Daoy (cell line): ENCODE data around the gene FAM168B. TPM values are rescaled to one million over a fixed set of nuclear protein-coding genes. Genes with fewer than 3 reads are reported as not detected.
"Not testable (repeated sequence)": the region's sequence is repeated elsewhere in the genome, so short reads cannot be mapped to it uniquely, and the experiment has no call there.

Experiments used
- DNase-seq: peaks from one replicate; pipeline ENCODE4 v3.0.0-alpha.2; 2015; ENCODE audit warnings: low read depth
- total RNA-seq: library from RNA; depleted of rRNA; stranded (reverse); fragments of >200 nt; shearing (Covaris generic); gene quantifications from 2 replicates; pipeline ENCODE4 v1.2.3, GENCODE V29; 2014; rRNA removed

Gene FAM168B, protein sequence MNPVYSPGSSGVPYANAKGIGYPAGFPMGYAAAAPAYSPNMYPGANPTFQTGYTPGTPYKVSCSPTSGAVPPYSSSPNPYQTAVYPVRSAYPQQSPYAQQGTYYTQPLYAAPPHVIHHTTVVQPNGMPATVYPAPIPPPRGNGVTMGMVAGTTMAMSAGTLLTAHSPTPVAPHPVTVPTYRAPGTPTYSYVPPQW
- total RNA-seq = 82.9 and 101 TPM in 2 replicates

DNA sequence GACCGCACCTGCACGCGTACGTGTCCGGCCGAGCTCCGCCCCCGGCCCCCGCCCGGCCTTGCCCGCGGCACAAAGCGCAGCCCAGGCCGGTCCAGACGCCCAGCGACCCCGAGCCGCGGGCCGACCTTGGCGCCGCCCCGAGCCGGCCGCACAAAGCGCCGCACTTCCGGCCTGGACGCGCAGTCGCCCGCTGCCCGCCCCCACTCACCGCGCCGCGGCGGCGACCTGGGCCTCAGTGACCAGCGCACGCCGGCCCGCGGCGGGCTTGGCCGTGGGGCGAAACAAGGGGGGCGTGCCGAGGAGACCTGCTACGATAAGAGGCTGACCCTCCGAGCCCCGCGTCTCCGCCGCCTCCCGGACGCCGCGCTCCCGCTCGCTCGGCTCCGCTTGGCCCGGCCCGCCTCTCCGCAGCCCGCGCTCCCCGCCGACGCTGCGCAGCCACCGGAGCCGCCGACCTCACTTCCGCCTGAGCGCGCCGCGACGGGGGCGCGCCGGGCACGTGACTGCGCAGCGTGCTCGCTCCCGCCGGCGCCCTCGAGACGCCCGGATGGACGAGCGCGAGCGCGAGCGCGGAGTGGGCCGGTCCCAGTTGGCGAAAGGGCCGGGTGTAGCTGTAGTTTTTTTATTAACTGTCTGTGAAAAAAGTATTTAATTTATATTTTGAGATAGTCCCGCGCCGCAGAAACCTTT lies at the start of gene FAM168B:
TSS of gene FAM168B (minus strand) at position 455 of the 690 bp plus-strand sequence. CDS start 10,814 bp downstream, outside the sequence.
- peak; percentile 95 for DNase-seq

DNA sequence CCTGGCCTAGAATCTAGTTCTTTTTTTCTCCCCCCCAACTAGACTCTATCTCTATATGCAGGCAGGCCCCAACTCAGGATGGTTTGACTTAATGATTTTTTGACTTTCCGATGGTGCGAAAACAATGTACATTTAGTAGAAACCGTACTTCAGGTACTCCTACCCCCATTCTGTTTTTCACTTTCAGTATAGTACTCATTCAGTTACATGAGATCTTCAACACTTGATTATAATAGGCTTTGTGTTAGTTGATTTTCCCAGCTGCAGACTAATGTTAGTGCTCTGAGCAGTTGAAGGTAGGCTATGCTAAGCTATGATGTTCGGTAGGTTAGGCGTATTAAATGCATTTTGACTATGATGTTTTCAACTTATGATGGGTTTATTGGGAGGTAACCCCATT lies 49.6 kb upstream of the FAM168B start:
- no peak for DNase-seq

DNA sequence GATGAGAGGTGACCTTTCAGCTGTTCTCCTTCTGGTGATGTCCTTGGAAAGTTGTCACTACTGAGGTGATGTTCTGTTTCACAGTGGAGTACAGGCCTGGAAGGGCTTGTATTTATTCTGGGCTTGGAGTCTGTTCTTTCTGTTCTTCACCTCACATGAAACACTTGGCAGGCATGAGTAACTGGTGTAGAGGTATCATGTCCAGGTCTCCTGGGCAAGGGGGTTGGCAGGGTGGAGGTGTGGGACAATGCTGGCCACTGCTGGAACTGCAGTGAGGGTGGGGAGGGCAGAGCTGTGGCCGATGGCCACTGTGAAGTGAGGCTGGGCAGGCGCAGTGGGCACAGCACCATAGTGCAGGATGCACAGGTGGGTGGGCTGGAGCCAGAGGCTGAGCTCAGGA lies 47.3 kb upstream of the FAM168B start:
- DNase-seq = no peak

DNA sequence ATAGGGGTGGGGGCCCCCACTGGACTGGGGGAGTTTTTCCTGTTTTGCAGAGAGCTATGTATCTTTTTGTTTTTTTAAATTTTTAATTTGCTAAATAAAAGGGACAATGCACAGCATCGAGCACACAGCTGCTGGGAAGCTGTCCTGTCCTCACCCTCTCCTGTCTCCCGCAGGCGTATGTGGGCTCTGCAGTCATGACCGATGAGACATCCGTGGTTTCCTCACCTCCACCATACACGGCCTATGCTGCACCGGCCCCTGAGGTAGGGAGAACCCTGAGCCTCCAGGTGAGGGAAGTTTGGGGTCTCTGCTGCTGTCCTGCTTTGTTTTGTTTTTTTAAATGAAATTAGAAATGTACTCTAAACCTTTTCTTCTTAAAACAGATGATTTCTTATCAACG lies 39.5 kb upstream of the FAM168B start:
- DNase-seq = no peak

DNA sequence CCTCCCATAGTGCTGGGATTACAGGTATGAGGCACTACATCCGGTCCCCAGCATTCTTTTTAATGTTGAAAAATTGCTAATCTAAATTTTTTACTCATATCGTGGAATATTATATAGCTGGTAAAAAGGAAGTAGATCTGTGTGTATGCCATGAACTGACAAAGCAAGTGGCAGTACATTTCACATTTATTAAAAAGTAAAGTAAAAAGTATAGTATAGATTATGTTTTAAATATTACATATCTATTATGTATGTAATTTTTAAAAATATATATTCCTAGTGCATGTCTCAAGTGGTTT lies 37.0 kb upstream of the FAM168B start:
- no peak for DNase-seq

DNA sequence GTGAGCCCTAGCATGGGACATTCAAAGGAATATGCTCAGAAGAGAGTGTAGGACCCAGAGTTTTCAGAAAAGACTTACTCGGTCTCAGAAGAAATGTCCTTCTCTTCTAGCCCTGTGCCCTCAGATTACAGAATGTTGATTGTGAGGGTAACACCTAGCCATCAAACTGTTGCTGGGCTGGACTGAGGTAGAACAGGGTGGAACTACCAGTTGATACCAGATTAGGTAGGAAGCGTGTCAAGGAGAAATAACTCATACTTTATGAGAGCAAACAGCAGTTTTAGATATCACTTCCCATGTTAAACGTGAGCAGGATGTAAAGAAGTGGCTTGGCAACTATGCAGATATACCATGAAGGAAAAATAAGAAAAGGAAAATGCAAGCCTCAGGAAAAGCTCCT lies 34.7 kb upstream of the FAM168B start:
- DNase-seq = no peak

DNA sequence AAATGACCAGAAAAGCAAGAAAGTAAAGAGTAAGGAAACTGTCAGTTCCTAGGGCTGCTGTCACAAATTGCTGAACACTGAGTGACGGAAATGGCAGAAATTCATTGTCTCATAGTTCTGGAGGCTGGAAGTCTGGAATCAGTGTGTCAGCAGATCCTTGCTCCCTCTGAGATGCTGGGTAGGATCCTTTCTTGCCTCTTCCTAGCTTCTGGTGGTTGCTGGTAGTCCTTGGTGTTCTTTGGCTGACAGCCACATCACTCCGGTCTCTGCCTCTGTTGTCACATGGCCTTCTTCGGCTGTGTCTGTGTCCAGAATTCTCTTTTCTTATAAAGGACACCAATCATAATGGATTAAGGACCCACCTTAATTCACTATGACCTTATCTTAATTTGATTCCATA lies 33.8 kb upstream of the FAM168B start:
- DNase-seq = no peak

DNA sequence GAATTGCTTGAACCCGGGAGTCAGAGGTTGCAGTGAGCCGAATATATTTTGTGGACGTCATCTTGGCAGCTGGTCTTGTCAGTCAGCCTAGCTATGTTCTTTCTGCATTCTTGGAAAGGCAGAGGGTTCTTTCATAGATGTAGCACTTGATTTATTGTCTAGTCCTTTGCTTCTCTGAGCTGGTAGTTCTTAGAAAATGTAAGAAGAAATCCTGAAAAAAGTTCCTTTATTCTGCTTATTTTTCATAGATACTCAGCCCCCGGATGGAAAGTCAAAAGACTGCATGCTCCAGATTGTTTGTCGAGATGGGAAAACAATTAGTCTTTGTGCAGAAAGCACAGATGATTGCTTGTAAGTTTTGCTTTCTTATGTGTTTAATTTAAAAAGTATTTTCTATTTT lies 33.2 kb upstream of the FAM168B start:
- DNase-seq = no peak

DNA sequence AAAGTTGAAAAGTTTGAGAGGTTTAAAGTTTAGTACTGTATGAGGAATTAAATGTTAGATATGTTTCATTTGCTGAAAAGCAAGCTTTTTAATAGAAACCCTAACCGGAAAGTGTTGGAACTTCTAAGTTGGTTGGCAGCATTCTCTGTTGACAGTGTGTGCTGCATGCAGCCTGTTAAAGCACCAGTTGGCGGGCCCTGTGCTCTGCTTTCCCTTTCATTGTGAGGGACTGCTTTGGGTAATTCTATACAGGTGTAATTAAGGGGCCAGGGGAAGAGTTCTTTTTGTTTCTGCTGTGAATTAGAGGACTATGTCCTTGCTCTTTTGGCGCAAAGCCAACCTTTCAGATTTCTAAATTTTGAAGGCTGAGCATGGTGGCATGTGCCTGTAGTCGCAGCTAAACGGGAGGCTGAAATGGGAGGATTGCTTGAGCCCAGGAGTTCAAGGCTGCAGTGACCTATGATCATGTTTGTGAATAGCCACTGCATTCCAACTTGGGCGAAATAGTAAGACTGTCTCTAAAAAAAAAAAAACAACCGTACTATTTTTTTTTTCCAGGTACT lies 32.0 kb upstream of the FAM168B start:
- no peak for DNase-seq

DNA sequence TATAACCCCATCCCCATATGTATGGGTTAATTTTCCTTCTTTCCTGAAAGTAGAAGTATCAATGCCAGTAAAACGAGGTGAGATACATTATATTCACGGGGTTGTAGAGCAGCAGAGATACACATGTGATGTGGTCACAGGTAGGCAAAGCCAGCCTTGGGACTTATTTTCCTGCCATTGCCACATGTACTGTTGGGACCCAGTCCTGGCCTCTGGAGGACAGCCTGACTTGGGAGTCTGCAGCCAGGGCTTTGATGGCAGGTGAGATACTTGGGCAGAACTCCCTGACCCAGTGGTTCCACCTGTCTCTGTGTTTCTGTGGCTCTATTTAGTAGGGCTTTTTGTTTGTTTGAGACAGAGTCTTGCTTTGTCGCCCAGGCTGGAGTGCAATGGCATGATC lies 29.9 kb upstream of the FAM168B start:
- DNase-seq = no peak

DNA sequence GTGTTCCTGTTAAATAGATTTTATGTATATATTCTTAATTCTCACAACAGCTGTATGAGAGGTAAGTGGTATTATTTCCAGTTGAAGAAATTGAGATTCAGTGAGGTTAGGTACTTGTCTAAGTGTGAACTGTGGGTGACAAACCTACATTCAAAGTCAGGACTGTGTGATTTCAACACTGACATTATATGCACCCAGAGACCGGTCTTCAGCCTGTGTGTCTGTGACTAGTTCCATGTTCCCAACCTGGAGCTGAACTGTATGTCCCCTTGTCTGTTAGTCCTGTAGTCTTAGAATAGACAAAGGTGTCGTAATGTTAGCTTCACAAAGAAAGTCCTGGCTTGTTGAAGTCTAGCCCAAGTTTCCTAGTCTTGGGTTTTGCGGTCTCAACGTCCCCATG lies 29.2 kb upstream of the FAM168B start:
- no peak for DNase-seq

DNA sequence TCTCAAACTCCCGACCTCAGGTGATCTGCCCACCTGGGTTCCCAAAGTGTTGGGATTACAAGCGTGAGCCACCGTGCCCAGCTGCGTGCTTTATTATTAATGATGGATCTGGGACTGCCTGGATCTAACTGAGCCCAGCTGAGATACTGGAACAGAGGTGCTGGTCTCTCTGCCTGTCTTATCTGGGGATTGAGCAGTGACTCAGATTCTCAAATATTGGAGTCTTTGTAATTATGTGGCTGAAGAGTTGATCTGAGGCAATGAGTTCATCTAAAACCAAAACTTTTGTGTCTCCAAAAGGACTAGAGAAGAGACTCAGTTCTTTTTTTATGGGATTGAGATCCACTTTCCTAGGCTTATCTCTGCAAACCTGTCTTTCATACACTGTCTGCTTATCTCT lies 28.2 kb upstream of the FAM168B start:
- peak; percentile 3 for DNase-seq

DNA sequence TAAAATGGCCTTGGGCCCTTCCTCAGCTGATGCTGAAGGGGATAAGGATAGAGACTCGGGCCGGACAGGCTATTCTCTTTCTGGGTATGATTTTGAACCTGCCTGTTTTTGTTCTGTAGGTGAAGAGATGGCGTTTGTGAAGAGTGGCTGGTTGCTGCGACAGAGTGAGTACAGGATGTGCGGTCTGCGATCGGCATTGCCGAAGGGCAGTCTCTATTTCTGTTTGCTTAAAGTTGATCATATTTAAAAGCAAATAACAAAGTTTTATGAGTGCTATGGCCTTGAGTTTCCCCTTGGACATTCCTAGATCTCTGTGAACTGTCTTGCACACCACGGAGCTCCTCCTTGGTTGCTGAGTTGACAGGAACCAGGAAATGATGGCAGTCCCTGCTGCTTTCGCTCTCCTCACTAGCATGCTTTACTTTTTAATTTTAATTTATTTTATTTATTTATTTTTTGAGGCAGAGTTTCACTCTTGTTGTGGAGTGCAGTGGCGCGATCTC lies 27.6 kb upstream of the FAM168B start:
- DNase-seq = no peak

DNA sequence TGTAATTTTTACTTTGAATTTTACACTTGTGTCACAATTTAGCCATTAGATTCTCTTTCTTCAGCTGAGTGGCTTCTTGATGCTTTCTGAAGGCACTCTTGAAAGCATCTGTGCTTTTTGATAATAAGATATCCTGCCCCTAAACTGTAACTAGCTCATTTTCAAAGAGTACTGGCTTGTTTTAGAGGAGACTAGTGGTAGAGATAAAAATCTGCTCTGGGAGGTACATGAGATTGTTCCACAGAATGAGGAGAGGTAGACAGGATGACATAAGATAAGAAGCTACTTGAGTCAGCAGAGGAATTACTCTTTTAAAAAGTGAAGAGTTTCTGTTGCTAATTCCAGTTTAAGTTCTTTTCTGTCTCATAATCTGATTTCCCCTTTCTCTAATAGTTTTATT lies 22.5 kb upstream of the FAM168B start:
- DNase-seq = no peak

DNA sequence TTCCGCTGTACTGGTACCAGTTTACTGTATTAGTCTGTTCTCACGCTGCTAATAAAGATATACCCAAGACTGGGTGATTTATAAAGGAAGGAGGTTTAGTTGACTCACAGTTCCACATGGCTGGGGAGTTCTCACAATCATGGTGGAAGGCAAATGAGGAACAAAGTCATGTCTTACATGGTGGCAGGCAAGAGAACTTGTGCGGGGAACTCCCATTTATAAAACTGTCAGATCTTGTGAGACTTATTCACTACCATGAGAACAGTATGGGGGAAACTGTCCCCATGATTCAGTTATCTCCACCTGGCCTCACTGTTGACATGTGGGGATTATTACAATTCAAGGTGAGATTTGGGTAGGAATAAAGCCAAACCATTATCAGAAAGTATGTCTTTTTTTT lies 21.7 kb upstream of the FAM168B start:
- not testable (repeated sequence) for DNase-seq

DNA sequence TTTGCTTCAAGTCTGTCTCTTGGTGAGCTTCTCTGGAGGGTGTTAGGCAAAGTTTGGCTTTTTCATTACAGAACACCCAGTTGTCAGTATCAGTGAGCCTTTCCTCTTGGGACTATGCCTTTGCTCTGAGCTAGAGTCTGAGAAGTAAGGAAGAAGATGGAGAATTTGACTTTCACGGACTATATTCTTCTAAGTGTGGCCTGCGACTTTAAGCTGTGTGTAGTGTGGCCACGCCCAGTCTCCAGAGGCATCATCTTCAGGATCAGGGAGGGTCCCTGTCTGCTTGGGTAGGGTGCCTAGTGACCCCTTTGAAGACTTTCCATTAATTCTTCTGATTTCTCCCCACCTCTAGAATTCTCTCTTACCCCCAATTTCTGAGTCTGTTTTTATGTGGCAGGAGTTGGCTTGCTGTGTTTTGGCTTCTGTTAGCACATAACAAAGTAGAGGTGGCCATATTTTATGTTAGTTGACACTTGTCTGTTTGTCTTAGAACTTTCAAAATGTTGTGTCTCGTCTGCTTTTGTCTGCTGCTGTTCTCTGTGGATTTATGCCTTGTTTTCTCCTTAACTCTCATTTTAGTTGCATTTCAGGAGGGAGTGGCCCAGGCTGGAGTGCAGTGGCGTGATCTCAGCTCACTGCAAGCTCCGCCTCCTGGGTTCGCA lies 20.4 kb upstream of the FAM168B start:
- no peak for DNase-seq

DNA sequence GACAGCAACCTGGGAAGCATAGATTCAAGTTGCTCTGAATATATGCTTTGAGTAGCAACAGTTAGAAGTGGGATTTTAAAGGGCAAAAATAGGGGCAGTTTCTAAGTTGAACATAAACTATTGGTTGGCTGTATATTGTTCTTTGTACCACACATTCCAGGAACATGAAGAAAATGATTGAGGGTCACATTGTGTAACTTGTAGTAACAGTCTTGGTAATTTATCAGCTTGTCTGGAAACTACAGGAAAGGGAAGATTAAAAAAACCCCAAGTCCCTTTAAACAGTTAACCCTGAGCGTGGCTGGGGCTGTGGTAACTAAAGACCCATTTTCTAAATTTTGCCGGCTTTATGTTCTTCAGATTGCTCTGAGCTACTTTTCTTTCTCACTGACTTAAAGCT lies 19.3 kb upstream of the FAM168B start:
- no peak for DNase-seq

DNA sequence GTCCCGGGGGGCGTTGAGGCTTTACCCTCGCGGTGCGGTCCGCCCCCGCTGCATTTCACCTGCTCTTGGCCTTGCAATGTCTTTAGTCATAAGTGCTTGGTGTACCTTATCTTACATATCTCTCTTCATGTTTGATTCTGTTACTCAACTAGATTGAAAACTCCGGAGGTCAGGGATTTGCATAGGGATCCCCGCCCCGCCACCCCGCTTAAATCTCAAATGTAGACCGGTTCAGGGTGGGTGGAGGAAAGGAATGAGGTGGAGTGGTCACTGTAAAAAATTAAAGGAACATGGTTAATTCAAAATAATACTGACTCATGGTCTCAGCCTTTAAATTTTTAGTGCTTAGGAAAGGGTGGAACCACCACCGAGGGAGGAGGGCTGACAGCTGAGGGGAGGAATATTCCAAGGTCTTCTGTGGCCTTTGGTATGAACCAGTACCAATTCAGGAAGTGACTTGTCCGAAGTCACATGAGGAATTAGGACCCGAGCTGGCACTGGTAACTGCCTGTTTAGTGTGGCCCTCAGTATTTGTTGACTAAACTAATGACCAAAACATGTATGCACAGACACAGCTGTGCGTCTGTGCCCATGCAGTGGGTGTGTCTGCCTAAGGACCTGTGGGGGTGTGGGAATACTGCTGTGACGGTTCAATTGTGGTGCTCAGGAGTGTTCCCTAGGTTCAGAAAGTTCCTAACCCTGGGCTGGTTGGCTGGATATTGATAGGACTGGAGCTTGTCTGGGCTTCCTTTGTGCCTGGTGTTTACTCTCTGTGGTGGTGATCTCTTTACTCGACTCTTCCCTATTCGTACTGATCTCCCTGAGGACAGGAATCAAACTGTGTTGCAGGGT lies 12.9 kb upstream of the FAM168B start:
- DNase-seq = peak; percentile 33

DNA sequence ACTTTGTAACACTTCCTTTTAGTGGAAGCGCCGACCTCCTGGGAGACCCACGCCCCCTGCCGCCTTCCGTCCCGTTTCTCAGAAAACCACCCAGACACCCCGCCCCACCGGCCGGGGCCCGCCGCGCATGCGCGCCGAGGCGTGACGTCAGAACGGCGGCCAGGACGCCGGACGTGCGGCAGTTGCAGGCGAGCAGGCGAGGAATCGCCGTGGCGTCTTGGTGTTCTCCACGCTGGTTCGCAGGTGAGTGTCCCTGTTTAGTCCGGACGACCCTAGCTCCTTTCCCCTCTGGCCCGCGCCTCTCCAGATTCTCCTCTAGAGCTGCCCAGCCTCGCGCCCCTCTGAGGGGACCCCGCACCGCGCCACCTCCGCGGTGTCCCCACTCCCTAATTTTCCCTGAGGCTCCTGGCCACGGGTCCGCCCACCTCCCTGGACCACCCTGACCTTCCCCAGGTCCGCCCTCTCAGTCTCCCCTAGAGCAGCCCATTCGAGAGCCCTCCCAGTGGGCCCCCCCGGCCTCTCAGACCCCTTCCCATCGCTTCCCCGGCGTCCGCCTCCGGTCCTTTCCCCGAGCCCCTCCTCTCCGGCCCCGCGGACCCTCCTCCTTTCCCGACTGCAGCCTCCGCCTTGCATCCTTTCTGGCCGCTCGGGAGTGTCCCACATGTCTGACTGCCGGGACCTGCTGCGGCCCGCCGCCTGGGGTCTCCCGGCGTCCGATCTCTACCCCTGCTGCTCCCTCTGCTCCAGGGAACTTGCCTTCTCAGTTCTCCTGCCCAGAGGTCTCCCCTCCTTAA lies 12.1 kb upstream of the FAM168B start, which contains the start of gene PLEKHB2:
TSS of gene PLEKHB2 (plus strand) at position 181 of the 794 bp plus-strand sequence. CDS start 15,606 bp downstream, outside the sequence.
- DNase-seq = peak; percentile 93

DNA sequence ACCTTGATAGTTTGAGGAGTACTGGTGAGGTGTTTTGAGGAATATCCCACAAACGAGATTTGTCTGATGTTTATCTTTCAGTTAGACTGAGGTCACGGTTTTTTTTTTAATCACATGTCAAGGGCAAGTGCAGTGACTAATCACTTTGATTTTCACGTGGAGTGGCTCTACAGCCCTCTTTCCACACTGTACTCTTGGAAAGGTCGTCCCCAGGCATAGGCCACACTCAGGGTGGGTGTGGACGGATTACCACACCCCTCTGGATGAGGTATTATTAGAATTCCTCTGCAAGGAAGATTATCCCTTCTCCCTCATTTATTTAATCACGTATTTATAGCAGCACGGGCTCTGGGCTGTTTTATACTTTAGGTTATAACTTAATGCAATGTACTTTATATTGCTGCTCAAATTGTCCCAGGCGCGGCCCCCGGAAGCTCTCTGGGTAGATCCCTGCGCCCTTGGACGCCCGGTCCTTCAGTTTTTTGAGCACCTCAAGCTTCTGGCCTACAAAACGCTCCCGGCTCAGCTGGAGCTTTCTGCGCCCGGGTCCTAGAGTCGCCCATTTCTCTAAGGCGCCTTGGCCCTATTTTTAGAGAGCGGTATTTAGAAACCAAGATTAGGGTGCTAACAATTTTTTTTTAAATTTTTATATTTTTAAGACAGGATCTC lies 11.4 kb upstream of the FAM168B start:
- DNase-seq = peak; percentile 62
